Measurements from ENCODE around the gene LIMS3.
"Not testable (repeated sequence)": the region's sequence is repeated elsewhere in the genome, so short reads cannot be mapped to it uniquely, and the experiment has no call there.

DNA sequence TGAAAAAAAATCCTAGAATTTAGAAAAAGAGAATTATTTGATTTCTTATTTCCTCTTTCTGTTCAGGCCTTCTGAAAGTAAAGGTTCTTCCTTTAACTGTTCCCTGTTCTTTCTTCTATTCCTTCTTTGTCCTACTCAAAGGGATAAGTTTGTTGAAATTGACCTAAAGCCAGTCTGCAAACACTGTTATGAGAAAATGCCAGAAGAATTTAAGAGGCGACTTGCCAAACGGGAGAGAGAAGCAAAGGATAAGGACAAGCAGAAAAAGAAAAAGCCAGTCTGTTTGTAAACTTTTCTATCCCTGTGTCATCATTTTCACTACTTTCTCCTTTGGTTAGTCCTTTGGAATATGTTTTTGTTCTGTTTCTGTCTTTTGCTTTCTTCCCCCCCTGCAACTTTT, 26.0 kb downstream of the LIMS3 start:
- TF ChIP-seq EZH2phosphoT487 (IDR thresholded peaks at IDR 0.05; ENCODE audit: insufficient read depth, low read depth); EZH2 (IDR thresholded peaks at IDR 0.05; ENCODE audit: insufficient read depth, poor library complexity, severe bottlenecking): not testable (repeated sequence)

Measured in GM23248 (cell line).